Germinal center (tissue), 1 donor: Measurements from ENCODE around the gene PHF19.

Experiments used
- DNase-seq: peaks from one replicate; pipeline ENCODE4 v3.0.0; 2012; ENCODE audit warnings: mixed read lengths, low spot score

The PHF19 gene

GRCh38 chr9:120853198-120853597, 23.8 kb downstream of the PHF19 start:
- no peak for DNase-seq

- no peak for DNase-seq
These were observed 24.6 kb downstream of the PHF19 start for GRCh38 chr9:120852240-120853010.

- DNase-seq, result no peak
These were observed 25.5 kb downstream of the PHF19 start for GRCh38 chr9:120851449-120851848.

- DNase-seq, result no peak
These were observed 26.7 kb downstream of the PHF19 start for GRCh38 chr9:120850315-120850714.

GRCh38 chr9:120846906-120847305, 30.1 kb downstream of the PHF19 start:
- no peak for DNase-seq

- no peak for DNase-seq
These were observed 30.6 kb downstream of the PHF19 start for GRCh38 chr9:120846251-120846889.

GRCh38 chr9:120845255-120845654, 31.7 kb downstream of the PHF19 start:
- DNase-seq, result no peak

- peak; percentile 95 for DNase-seq
These were observed 34.1 kb downstream of the PHF19 start, which contains the start of gene PSMD5 for GRCh38 chr9:120842685-120843485. TSS of gene PSMD5 (minus strand) at chr9:120842922. CDS start at chr9:120842909, 13 bp downstream.

- DNase-seq, result no peak
These were observed 34.9 kb downstream of the PHF19 start for GRCh38 chr9:120841930-120842684.

- no peak for DNase-seq
These were observed 37.8 kb downstream of the PHF19 start for GRCh38 chr9:120839146-120839545.

- no peak for DNase-seq
These were observed 39.1 kb downstream of the PHF19 start for GRCh38 chr9:120837921-120838320.

GRCh38 chr9:120833325-120833724, 43.7 kb downstream of the PHF19 start:
- no peak for DNase-seq

- DNase-seq, result no peak
These were observed 44.2 kb downstream of the PHF19 start for GRCh38 chr9:120832807-120833206.

- no peak for DNase-seq
These were observed 46.1 kb downstream of the PHF19 start for GRCh38 chr9:120830865-120831264.

- DNase-seq, result no peak
These were observed 46.8 kb downstream of the PHF19 start for GRCh38 chr9:120830151-120830550.

- DNase-seq, result no peak
These were observed 47.3 kb downstream of the PHF19 start for GRCh38 chr9:120829650-120830049.

GRCh38 chr9:120820095-120820494, 56.9 kb downstream of the PHF19 start:
- DNase-seq, result no peak

GRCh38 chr9:120818595-120818994, 58.4 kb downstream of the PHF19 start:
- DNase-seq, result no peak

GRCh38 chr9:120815075-120815474, 61.9 kb downstream of the PHF19 start:
- DNase-seq, result no peak

- no peak for DNase-seq
These were observed 68.1 kb downstream of the PHF19 start for GRCh38 chr9:120808931-120809330.

GRCh38 chr9:120807607-120808379, 69.2 kb downstream of the PHF19 start:
- no peak for DNase-seq
